ENCODE measurements around the gene LCN15.

DNA sequence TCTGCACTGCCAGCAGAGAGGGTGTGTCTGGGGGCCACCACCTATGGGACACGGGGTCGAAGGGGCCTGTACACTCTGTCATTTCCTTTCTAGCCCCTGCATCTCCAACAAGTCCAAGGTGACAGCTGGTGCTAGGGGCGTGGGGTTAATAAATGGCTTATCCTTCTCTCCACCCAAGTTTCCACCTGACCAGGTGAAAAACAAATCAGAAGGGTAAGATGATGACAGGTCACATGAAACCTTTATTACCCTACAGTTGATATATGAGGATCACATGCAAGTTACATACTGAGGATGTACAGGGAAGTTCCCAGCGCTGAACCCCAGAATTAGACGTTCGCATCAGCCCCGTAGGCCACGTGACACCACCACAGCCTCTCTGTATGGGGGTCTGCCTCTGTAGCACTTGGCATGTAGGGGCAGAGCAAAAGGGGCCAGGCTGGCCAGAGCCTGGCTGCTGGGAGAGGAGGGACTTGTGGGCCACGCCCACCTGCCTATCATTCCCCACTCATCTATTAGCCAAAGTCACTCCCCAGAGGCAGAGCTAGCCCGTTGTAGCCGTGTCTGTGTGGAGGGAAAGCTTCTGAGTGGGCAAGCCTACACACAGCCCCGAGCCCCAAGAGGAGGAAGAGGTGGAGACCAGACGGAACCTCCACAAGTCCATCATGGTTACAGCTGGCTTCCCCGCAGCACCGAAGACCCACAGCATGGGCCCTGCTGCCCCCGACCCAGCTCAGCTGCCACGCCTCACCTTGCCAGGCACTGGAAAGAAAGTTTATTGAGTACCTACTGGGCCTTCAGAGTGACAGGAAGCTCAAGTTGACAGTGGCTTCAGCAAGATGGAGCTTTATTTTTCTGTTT is 29.0 kb upstream of the LCN15 start:
- TF ChIP-seq EZH2 (IDR thresholded peaks at IDR 0.05; ENCODE audit: low read length, unreplicated experiment) (no peak), EZH2phosphoT487 (IDR thresholded peaks at IDR 0.05; ENCODE audit: borderline replicate concordance, low read length) (no peak)
- TF ChIP-seq, protein P1, sequence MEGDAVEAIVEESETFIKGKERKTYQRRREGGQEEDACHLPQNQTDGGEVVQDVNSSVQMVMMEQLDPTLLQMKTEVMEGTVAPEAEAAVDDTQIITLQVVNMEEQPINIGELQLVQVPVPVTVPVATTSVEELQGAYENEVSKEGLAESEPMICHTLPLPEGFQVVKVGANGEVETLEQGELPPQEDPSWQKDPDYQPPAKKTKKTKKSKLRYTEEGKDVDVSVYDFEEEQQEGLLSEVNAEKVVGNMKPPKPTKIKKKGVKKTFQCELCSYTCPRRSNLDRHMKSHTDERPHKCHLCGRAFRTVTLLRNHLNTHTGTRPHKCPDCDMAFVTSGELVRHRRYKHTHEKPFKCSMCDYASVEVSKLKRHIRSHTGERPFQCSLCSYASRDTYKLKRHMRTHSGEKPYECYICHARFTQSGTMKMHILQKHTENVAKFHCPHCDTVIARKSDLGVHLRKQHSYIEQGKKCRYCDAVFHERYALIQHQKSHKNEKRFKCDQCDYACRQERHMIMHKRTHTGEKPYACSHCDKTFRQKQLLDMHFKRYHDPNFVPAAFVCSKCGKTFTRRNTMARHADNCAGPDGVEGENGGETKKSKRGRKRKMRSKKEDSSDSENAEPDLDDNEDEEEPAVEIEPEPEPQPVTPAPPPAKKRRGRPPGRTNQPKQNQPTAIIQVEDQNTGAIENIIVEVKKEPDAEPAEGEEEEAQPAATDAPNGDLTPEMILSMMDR (conservative IDR thresholded peaks at IDR 0.05; ENCODE audit: low read depth, low read length), result no peak

All from PC-3 (cell line).